SKM-1 treated with dmso at 0.1 percent for 144 hours (cell line): ENCODE data around the gene SLF2.
A peak's percentile ranks its signal among the peaks of the same experiment; 100 is the strongest.

Experiments used
- DNase-seq: peaks from one replicate; lab custom pipeline; 2025; ENCODE audit not compliant: unreplicated experiment; lab: John Stamatoyannopoulos, UW

Gene SLF2

GRCh38 chr10:100912605-100913469, at the start of gene SLF2:
TSS of gene SLF2 (plus strand) at chr10:100912963. CDS start at chr10:100913111, 148 bp downstream.
- peak; percentile 94 for DNase-seq

- DNase-seq: no peak
These were observed 49.3 kb upstream of the SLF2 start for GRCh38 chr10:100863433-100863832.

- DNase-seq: no peak
These were observed 48.5 kb upstream of the SLF2 start for GRCh38 chr10:100864036-100864885.

- no peak for DNase-seq
These were observed 47.8 kb upstream of the SLF2 start for GRCh38 chr10:100864978-100865377.

- no peak for DNase-seq
These were observed 46.8 kb upstream of the SLF2 start for GRCh38 chr10:100866010-100866409.

- DNase-seq: no peak
These were observed 46.1 kb upstream of the SLF2 start for GRCh38 chr10:100866575-100867098.

GRCh38 chr10:100867261-100867963, 45.4 kb upstream of the SLF2 start:
- DNase-seq: no peak

GRCh38 chr10:100868382-100868781, 44.4 kb upstream of the SLF2 start:
- no peak for DNase-seq

GRCh38 chr10:100869399-100869798, 43.4 kb upstream of the SLF2 start:
- no peak for DNase-seq

GRCh38 chr10:100872034-100872791, 40.5 kb upstream of the SLF2 start:
- DNase-seq: no peak

GRCh38 chr10:100873146-100873826, 39.5 kb upstream of the SLF2 start:
- no peak for DNase-seq

- DNase-seq: no peak
These were observed 38.9 kb upstream of the SLF2 start for GRCh38 chr10:100873827-100874326.

- DNase-seq: no peak
These were observed 37.9 kb upstream of the SLF2 start for GRCh38 chr10:100874702-100875483.

GRCh38 chr10:100875484-100876166, 37.1 kb upstream of the SLF2 start:
- DNase-seq: no peak

- DNase-seq: no peak
These were observed 35.9 kb upstream of the SLF2 start for GRCh38 chr10:100876585-100877460.

GRCh38 chr10:100877461-100877850, 35.3 kb upstream of the SLF2 start:
- no peak for DNase-seq

- peak; percentile 61 for DNase-seq
These were observed 34.4 kb upstream of the SLF2 start for GRCh38 chr10:100878291-100878910.
